COLO668 (cell line): ENCODE results near the gene ZNF532.

Experiments
- DNase-seq: peaks from one replicate; lab custom pipeline; 2025; ENCODE audit not compliant: unreplicated experiment; lab: John Stamatoyannopoulos, UW

Gene ZNF532

DNA sequence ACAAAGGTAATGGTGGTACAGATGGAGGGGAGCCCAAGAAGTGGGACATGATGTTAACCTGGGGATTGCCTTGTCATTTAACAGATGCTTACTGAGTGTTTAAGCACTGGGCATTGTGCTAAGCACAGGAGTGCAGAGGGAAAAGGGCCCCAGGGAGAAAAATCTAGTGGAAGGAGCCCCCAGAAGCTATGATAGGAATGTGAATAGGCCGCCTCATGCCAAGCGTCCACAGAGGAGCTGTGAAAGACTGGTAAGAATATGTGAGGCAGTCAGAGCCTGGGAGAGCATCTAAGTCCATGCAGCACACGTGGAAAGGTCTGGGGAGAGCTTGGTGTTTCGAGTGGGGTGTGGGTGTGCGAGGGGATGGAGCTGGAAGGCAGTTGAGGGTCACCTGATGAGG lies 5.5 kb downstream of the ZNF532 start:
- DNase-seq: no peak

DNA sequence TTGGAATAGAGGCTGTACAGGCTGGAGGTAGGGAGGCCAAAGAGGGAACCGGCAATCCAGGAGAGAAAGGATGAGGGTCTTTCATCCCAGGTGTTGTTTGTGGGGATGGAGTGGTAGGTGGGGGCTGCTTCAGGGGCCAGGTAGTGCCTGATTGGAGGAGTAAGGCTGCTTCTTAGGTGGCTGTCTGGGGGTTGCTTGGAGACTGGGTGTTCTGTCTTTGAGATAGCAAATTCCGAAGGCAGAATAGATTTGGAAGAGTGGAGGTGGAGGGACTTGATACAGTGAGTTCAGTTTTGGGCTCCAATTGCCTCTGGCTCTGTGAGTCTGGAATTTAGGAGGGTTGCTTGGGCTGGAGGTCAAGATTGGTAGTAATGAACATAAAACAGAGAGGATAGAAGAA lies 5.9 kb downstream of the ZNF532 start:
- DNase-seq: no peak

DNA sequence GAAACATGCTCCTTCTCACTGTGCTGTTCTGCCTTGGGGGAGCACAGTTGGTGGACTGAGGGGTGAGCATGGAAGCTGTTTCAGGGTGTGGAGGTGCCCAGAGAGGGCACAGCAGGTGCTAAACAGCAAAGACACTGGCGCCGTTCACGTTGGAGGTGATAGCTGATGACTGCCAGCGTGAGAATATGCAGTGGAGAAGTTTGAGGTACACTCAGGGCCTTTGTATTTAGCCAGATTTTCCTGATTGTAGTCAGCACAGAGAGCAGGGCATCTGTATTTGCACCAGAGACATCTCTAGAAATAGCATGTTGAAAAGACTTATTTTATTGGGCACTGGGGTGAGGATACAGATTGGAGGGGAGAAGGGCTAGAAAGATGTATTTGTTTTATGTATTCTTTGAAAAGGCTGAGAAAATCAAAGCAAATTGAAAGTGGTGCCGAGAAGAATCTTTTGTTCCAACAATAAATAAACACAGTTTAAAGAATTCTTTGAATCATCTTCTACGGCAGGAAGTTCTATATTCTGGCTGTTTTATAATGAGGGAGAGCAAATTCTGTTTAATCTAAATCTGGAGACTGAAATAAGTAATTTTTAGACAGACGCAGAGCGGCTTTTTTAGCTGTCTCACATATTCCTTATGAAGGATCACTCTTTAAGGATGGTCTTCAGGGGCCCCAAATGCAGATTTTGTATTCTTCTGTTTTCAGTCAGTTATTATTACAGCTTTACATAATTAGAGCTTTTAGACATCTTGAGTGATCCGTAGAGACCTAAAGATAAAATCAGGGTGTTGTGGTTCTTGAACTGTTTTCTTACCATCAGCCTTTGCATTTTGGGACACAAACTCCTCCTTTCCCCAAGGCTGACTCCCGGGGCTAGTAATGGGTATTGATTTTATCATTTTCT lies 7.1 kb downstream of the ZNF532 start:
- DNase-seq: no peak

DNA sequence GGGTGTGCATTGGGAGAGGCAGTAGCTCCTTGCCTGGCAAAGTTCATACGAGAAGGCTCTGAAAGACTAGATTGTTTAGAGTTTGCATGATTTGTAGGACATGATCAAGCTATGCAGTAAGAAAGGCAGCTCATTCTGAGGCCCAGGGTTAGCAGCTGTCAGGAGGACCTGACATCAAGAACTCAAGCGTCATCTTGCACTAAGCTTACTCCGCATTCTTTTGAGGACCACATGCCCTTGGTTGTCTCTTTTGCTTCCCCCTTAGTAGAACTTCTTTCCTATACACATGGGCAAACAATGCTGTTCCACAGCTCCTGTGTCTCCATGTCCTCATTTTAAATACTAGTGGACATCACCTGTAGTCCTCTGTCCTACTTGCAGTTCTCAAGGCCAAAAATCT lies 14.0 kb downstream of the ZNF532 start:
- DNase-seq: no peak

DNA sequence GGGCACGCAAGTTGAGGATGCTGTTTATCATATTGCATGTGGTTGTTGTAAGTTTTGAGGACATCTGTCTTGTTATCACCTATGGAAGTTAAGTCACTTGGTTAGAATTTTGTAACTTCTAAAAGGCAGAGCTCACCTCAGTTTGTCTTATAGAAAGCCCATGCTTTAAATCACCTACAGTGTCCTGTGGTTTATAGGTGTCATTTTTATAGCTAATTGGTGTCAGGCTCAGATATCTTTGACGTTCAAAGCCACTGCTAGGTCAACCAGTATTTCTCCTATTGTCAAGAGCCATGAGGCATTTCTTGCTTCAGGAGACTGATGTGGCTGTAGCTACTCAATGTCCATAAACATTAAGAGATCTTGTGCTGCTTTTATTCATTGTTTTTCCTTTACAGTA lies 16.8 kb downstream of the ZNF532 start:
- no peak for DNase-seq

DNA sequence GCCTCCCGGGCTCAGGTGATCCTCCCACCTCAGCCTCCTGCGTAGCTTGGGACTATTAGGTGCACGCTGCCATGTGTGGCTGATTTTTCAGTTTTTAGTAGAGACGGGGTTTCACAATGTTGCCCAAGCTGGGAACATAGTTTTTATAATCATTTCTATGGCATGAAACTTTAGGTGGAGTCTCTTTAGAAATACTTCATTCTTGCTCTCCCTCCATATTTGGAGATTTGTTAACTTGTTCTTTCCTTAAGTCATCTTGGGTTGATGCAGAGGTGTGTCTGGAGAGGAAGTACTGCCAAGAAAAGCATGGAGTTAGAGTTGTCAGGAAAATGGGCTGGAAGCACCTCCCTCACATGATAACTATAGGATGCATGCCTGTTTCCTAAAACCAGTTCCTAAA lies 17.4 kb downstream of the ZNF532 start:
- DNase-seq: no peak

DNA sequence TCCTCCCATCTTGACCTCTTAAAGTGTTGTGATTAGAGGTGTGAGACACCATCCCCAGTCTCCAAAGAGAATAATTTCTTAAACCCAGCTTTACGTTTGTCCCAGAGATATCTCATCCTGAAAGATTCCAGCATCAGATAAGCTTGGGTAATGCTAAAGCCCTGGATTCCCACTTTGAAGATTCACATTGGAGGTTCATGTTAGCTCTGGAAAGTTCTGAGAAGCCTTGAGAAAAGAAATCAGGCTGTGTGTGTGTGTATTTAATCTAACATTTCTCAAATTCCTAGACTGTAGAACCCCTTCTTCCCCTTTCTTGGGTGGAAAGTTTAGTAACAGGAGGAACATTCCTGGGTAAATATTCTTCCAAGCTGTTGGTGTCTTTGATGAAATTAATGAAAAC lies 18.0 kb downstream of the ZNF532 start:
- no peak for DNase-seq

DNA sequence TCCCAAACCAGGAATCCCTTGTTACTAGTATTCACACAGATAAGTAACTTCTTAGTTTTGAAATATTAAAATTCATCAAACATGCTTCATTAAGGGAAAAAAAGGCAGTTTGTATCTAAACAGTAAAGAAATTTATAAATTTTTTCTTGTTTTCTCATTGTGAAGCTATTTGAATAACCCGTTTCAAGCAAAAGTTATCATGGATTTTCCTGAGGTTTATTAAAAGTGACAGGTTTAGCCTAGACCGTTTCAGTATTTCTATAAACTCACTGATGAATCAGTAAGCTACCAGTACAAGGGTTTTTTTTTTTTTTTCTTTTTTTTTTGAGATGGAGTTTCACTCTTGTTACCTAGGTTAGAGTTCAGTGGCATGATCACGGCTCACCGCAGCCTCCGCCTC lies 20.0 kb downstream of the ZNF532 start:
- no peak for DNase-seq

DNA sequence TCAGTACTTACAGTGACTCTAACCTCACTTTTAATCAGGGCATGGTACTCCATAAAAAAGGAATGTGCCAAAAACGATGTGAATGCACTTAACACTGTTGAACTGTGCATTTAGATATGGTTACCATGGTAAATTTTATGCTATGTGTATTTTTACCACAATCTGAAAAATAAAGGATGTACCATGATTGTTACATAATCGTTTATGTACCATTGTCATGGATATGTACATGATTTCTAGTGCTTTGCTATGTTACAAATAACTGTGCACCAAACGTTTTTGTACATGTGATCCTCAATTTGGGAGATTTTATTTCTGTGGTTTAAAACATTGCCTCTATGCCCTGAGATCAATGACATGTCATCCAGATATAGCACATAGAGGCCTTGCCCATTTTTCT lies 21.8 kb downstream of the ZNF532 start:
- DNase-seq: no peak

DNA sequence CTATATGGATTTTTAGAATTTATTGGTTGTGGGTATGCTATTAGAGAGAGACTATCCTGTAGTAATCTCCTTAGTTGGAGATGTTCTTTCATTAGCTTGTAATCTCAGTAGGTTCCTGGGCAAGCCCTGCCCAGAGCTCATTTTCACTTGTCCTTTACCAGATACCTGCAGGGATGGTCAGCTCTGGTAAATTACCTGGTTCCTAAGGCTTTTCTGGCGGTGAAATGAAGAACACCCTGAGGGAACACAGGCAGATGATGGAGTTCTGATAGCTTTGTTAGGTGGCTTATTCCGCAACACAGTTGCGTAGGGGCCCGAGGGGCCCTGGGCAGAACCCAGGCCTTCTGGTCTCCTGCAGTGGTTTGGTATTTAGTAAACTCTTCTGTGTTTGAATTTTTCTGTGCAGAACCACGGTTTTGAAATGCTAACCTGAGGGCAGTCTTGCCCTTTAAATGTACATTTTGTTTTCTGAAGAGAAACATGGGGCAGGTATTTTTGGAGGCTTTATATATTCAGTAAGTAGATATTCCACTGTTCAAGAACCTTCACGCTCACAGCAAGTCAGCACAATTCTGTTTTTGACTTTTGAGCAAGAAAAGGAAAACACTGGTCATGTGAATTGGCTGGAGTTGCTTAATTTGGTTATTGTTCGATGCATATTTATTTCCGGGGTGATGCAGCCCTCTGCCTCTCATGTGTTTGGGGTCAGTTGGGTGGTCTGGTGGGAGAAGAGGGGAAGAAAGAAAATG lies 22.4 kb downstream of the ZNF532 start:
- DNase-seq: no peak

DNA sequence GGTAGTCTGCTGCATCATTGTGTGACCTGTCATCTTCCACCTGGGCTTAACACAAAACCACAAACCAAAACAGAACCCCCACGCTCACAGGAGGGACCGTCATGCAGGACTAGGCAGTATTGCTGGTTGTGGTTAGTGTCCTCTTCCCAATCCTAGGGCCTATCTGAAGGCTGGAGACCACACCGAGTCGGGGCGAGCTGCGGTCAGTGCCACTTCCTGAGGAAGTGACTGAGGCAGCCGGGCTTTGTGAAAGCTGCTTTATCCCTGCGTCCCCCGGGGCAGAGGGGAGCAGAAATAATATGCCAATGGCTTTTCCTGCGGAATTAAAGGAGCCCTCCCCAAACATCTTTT lies 22.9 kb downstream of the ZNF532 start:
- no peak for DNase-seq

DNA sequence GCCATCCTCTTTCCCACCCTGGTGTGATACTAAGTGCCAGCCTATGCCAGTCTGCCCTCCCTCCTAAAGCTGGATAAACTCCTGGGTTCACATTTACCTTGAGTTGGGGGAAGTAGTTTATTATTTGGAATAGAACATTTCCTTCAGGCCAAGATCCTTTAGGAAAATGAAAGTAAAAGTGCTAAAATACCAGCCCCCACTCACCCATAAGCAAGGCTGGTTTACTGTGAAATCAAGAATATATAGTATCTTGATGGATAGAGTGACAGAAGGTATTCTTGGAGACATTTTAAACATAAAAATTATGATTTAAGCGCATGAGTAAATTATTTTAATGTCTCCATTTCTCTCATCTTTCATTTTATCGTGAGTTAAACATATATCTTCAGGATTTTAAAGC lies 27.1 kb downstream of the ZNF532 start:
- DNase-seq: no peak

DNA sequence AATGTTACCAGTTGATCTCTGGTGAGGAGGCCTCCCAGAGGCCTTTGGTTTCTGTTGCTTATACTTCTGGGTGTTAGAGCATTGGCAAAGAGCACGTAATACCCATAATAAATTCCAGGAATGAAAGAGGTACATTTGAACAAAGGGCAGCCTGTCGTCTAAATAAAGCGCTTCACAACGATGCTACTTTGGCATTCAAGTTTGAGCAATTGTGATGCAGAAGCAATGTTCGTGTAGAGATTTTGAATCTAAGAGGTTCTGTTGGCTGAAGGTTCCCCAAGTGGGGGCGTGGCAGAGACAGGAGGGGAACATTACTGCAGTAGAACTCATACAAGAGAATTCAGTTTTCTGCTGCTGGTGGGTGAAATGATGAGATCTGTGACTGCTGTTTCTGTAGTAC lies 27.8 kb downstream of the ZNF532 start:
- no peak for DNase-seq

DNA sequence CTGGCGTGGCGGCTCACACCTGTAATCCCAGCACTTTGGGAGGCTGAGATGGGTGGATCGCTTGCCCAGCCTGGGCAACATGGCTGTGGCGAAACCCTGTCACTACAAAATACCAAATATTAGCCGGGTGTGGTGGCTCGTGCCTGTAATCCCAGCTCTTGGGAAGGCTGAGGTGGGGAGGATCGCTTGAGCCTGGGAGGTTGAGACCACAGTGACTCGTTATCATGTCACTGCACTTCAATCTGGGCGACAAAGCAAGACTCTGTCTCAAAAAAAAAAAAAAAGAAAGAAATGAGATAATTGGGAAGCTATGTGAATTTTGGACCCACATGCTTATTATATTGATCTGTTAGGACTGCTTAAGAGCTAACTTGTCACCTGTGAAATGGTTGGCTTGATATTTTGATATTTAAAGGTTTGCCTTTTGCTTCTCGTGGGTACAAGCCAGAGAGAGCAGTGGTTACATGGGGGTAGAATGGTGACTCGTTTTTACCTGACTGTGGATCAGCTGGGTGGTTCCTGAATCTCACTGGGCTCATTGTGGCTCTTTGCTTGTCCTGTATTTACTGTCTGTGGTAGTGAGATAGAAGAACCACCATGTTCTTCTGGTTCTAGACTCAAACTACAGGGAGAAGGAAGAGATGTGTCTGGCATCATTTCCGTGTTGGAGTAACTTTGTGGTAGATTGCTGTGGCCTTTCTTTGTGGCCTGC lies 28.9 kb downstream of the ZNF532 start:
- DNase-seq: no peak

DNA sequence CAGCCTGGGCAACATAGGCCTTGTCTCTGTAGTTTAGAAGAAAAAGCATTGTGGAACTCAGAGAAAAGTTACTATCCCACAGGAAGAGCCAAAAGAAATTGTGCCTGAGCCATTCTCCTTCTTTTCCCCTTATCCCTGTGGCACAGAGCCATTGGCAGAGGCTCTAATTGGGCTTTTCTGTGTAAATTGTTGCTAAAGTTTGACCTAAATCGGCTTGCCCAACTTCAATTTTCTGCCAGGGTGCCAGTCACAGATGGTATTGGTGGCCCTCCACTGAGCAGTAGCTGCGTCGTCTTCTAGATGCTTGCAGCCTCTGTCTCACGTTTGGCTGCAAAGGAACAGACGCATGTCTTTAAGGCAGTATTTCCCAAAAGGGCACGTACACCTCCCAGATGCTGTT lies 30.3 kb downstream of the ZNF532 start:
- no peak for DNase-seq

DNA sequence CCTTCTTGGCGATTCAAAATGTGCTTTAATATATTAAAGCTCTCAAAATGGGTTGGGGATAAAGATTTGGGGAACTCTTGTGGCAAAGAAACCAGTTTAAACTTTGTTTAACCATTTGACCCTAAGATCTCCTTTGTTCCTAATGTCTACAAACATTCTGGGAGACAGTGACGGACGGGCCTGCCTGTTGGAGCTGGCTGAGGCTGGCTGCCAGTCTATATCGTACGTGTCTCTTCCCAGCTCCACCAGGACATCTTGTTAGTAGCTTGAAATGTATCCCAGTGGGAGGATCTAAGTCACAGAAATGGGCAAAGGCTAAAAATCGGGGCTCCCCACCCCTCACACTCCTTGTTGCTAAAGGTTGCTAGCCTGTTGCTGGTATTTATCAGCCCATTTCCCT lies 30.7 kb downstream of the ZNF532 start:
- DNase-seq: no peak

DNA sequence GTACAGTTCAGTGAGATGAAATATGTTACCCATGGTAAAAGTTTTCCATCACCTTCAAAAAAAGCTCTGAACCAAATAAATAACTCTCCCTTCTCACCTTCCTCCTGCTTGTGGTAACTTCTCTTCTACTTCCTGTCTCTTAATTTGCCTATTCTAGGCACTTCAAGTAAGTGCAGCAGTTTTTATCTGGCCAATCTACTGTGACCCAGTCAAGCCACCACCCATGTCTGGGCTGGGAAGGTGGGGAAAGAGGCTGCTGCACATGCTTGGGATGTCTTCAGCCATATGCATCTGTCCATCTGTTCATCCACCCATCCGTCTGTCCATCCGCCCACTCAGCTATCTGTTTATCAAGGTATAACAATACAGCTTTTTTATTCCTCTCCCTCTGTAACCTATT lies 31.6 kb downstream of the ZNF532 start:
- DNase-seq: no peak

DNA sequence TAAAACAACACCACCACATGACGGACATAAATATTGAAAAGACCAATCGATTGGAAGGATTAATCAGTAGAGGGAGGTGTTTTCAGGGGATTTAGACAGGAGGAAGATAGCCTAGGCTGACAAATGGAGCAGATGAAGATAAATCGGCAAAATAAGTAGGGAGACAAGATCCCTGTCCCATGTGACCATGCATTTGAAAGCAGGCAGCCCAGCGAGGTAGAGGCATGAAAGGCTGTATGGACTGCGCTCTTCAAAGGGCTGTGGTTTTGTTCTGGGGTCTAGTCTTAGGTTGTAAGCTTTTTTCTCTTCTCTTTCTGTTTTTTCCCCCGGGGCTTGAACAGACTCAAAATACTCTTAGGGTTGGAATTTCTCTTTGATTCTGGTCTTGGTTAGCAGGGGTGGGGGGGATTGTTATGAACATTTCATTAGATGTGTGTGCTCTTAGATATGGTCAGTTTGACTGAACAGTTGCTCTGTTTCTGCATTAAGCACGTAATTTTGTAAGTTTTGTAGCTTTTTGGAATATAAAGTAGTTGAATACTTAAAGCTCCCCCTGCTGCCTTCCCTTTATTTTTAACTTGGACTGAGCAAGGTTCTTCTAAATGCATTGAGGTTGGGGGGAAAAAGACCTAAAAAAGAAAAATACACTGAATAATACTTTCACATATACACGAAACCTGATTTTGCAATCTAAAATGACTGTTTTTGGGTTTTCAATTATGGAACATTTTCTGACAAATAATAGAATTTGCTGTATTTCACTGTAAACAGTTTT lies 32.2 kb downstream of the ZNF532 start:
- no peak for DNase-seq

DNA sequence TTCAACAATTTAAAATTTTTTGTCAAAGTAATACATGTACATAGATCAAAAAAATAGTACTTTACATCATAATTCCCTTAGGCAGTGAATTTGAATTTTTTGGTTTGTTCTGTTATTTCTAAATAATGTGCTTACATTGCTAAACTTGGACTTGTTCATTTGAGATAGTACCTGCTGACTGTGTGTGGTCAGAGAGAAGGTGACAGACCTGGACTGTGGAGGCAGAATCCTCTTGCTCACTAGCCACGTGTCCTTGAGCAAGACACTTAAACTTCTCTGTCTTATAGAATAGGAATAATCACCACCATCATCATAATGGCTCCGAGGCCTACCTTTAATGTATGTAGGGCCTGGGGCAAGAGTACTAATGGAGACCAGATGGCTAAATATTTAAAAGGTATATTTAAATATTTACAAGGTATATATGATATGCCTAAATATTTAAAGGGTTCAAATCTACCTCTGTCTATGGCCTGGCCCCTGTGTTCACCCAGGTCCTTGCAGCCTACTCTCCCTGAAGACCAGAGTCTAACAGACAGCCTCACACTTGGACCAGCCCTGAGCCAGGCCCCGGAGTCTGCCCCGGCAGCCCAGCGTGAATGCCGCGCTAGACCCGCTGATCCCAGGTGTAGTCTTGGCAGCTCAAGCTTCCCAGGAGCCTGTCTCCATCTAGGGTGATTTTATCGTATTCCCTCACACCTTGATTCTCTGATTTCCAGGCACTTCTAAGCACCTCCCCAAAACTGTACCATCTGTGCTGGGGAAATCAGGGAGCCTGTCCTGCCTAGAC lies 33.5 kb downstream of the ZNF532 start:
- DNase-seq: no peak

DNA sequence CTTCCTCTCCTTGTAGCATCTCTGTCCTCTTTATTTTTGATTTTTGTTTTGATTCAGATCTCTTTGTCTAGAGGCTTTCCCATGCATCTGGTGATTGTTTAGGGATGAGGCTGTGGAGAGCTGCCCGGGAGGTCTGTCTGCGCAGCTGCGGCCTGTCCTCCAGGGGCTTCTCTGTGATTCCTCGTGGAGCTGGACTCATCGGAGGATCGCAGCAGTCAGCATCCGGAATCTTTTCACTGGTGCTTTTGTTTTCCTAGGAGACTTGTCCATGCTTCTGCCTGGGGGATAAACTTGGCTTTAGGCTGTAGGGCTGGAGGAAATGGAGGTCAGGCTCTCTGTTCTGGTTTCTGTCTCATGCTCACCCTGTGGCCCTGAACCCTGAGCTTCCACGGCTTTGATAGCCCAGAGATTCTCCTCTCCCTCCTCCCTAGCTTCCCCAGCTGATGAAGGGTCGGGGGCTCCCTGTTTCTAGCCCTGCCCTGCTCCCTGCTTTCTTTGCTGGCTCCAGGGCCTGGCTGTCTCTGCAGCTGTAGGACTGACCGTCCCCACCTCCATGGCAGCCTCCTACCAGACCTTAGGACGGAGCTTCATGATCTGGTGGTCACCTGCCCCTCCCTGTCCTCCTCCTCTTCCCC lies 35.5 kb downstream of the ZNF532 start:
- DNase-seq: no peak
